CD4-positive, alpha-beta T cell treated with Interleukin-4 for 4 hours (primary cell): ENCODE measurements around the gene TP53I3.
A peak's percentile ranks its signal among the peaks of the same experiment; 100 is the strongest.
"Not testable (repeated sequence)": the region's sequence is repeated elsewhere in the genome, so short reads cannot be mapped to it uniquely, and the experiment has no call there.

Experiments
- DNase-seq: peaks from one replicate; pipeline ENCODE4 v3.0.0-alpha.2; 2020

Gene TP53I3

DNA sequence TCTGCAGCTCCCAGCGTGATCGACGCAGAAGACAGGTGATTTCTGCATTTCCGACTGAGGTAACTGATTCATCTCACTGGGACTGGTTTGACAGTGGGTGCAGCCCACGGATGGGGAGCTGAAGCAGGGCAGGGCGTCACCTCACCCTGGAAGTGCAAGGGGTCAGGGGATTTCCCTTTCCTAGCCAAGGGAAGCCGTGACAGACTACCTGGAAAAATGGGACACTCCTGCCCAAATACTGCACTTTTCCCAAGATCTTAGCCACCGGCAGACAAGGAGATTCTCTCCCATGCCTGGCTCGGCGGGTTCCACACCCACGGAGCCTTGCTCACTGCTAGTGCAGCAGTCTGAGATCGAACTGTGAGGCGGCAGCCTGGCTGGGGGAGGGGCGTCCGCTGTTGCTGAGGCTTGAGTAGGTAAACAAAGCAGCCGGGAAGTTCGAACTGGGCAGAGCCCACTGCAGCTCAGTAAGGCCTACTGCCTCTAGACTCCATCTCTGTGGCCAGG lies 10.6 kb upstream of the TP53I3 start:
- not testable (repeated sequence) for DNase-seq

- not testable (repeated sequence) for DNase-seq
Measured at GRCh38 chr2:24093270-24093669, 8.6 kb upstream of the TP53I3 start.

DNA sequence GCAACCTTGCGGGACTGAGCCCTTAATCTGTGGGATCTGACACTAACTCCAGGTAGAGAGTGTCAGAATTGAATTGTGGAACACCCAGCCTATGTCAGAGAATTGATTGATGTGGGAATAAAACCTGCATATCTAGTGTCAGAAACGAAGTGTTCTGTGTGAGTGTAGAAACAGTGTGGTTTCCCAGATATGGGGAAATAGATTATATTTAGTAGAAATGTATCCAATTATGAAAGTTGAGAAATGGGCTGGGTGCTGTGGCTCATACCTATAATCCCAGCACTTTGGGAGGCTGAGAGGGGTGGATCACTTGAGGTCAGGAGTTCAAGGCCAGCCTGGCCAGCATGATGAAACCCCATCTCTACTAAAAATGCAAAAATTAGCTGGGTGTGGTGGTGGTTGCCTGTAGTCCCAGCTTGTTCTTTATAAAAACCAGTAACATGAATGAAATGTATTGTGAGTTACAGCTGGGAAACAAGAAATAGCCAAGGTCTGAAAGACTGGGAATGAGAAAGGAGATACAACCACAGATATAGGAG lies 4.3 kb upstream of the TP53I3 start:
- DNase-seq = no peak

DNA sequence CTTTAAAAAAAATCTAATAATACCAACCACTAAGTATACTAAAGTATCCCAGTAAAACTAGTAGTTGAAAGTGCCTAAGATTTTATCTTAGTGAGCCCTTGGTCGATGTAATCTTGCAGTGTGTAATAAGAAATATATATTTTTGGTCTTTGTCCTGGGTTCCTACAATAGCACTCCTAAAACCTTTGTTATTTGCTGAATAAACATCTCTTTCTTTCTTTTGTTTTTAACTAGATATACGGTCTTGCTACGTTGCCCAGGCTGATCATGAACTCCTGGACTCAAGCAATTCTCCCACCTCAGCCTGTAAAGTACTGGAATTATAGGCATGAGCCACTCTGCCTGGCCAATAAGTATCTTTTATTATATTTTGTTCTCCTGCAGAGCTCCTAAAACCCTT lies 2.4 kb upstream of the TP53I3 start:
- DNase-seq = no peak

- no peak for DNase-seq
Measured at GRCh38 chr2:24086241-24086640, 1.6 kb upstream of the TP53I3 start.

GRCh38 chr2:24085200-24085489 lies 511 bp upstream of the TP53I3 start:
- DNase-seq = no peak

DNA sequence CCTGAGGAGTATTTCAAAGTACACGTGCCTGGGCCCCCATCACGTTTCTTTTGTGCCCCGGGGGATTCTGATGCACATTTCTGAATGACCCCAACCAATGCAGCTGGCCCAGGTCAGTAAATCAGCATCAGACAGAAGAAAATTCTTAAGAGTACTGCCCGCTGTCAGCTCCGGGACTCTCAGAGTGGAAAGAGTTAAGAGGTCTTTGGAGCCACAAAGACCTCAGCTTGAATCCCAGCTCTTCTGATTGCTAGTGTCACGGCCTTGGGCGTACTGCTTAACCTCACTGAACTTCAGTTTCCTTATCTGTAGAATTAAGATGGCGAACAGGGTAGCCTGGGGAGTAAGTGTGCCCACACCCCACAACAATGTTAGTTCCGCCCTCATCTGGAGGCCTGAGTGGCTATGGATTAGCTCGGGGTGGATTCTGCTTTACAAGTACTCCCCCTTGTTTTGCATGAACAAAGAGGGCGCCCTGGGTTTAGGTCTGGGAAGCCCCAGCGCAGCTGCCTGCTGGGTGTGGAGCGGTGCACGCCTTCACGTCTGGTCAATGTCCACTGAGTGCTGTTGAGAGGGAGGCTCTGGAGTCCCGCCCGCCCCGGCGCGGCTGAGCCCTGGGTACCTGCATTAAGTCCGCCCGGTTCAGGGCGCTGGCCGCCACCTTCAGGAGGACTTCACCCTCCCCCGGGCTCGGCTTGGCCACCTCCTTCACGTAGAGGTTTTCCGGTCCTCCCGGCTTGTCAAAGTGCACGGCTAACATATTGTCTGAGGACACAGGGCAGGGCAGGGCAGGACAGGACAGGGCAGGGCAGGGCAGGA lies 858 bp downstream of the TP53I3 start:
- DNase-seq = peak; percentile 55

DNA sequence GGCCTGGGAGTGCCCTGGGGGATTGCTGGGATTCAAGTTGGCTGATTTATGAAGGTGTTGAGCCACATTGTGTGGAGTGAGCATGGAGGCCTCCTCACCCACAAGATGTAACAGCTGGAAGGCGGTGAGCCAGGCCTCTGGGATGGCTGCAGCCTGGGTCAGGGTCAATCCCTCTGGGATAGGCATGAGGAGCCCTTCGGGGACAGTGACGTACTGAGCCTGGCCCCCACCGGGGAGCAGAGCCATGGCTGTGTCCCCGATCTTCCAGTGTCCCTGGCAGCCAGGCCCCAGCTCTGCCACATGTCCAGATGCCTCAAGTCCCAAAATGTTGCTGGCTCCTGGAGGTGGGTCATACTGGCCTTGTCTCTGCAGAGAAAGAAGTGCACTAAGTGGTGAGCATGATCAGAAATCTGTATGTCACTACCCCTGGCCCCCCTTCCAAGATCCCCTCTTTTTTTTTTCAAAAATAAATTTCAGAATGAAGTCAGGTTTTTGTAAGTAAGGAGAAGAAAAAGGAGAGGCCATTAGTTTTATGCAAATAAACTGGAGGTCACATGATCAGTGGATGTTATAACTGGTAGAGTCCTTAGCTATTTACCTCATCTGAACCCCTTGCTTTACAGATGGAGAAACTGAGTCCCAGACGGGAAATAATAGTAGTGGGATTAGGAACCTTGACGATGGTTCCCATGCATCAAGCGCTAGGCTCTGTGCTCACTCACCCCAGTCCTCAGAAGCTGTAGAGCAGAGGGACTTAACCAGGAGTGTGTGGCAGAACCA lies 1.7 kb downstream of the TP53I3 start:
- DNase-seq = no peak

- no peak for DNase-seq
Measured at GRCh38 chr2:24080701-24081100, 3.9 kb downstream of the TP53I3 start.

DNA sequence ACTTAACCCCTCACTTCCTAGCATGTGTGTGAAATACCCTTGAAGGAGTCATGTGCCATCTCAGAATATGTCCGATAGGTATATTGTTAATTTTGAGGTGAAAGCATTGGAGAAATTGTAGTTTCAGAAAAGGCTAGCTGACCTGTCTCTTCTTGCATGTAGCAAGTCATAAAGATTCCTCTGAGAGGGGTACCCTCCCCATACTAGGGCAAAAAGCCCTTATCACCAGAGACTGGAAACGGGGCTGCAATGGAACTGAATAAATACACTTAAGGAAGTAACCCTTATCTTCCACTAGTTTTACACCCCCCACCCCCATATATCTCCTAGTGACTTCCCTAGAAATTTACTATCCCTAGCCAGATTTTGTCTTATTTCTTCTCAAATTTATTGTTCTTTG lies 6.8 kb downstream of the TP53I3 start:
- no peak for DNase-seq

DNA sequence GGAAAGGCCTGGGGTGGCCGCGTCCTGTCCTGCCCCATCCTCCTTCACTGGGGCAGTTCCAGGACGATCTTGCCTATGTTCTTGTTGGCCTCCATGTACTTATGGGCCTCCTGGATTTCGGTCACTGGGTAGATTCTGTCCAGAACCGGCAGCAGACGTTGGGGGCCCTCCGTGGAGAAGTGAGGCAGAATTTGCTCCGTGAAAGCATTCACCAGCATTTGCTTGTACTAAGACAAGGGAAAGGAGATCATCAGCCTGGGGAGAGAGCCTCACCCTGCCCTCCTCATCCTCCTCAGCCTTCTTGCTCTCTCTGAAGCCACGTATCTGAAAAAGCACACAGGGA lies 7.1 kb downstream of the TP53I3 start:
- no peak for DNase-seq

GRCh38 chr2:24076849-24077534 lies 7.6 kb downstream of the TP53I3 start:
- no peak for DNase-seq

DNA sequence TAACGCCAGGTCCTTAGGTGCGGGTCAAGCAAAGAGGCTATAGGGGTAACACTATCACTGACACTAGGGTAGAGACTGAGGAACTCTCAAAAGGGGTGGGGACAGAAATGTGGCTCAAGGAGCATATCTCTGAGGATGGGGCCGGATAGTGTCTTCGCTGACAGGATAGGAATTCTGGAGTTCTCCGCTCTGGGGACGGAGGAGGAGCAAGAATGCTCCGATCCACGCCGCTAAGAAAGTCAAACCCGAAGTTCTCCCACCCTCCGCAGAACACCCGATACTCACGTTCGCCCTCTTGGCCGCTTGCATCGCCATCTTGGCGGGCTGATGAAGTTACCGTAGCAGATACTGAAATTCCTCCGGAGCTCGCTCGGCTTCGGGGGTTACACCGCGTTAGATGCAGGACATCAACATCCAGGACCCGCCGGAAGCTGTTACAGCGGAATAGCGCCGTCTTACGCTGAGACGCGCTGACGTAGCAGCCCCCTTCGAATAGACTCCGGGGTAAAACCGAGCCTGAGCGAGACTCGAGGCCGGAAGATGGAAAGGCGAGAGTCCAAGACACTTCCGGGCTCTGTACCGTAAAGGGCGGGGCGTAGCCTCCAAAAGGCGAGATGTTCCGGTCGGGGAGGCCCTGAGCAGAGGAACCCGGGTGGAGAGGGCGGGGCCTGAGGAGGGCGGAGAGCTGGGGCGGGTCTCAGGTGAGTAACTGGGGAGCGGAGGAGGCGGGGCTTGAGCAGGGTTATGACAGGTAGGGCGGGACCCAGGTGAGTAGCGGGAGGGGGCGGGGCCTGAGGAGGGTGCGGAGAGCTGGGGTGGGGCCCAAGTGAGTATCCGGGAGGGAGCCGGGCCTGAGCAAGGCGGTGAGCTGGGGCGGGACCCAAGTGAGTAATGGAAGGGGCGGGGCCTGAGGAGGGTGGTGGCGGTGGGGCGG lies 8.5 kb downstream of the TP53I3 start, which contains the start of gene SF3B6:
SF3B6 (minus strand) TSS at position 412 of the 934 bp plus-strand sequence; CDS start at position 315, 97 bp downstream.
- DNase-seq = peak; percentile 100

DNA sequence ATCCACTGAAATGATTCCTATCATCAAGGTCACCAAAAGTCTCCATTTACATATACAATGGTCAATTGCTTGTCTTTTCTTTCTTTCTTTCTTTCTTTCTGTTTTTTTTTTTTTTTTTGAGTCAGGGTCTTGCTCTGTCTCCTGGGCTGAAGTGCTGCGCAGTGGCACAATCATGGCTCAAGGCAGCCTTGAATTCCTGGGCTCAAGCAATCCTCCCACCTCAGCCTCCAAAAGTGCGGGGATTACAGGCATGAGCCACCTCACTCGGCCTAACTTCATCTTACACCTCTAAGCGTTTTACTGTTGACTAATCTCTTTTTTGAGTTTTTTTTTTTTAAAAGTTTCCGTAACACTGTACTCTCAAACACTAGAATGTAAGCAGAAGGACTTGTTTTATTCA lies 9.4 kb downstream of the TP53I3 start:
- no peak for DNase-seq

- no peak for DNase-seq
Measured at GRCh38 chr2:24073816-24074215, 10.8 kb downstream of the TP53I3 start.

DNA sequence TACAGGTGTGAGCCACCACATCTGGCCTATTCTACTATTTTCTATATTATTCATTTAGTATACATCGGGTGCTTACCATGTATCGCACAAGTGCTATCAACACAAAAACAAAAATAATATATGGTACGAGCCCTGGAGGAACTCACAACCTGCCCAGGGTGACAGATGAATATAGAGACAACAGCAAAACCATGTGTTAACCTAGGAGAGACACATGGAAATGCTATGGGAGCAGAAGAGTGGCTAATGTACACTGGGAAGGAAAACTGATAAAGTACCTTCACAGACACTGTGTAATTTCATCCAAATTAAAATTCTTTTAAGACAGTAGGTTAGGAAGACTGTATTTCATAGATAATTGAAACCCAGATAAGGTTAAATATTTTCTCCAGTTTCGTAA lies 12.4 kb downstream of the TP53I3 start:
- DNase-seq = no peak

GRCh38 chr2:24065341-24065740 lies 19.3 kb downstream of the TP53I3 start:
- no peak for DNase-seq

- DNase-seq = no peak
Measured at GRCh38 chr2:24058564-24059271, 25.9 kb downstream of the TP53I3 start.

- no peak for DNase-seq
Measured at GRCh38 chr2:24055750-24056149, 28.9 kb downstream of the TP53I3 start.

- no peak for DNase-seq
Measured at GRCh38 chr2:24054366-24055010, 30.1 kb downstream of the TP53I3 start.

GRCh38 chr2:24052951-24053350 lies 31.7 kb downstream of the TP53I3 start:
- no peak for DNase-seq
